A673 (cell line): ENCODE data around the gene THUMPD1.

Experiments
- CTCF ChIP-seq: fragments of 300-800, 200-600 bp; sonication (generic); conservative IDR thresholded peaks from 2 replicates; pipeline ENCODE4 v1.5.1; 2017; ENCODE audit warnings: low read depth, mild to moderate bottlenecking, antibody characterized with exemption, low read length, moderate library complexity, mixed read lengths
- EZH2 ChIP-seq: fragments of 200-600 bp; sonication (generic); IDR thresholded peaks from 2 replicates; pipeline ENCODE4 v1.6.1; 2017; ENCODE audit warnings: borderline replicate concordance, low read depth, mild to moderate bottlenecking, mixed read lengths, antibody characterized with exemption, low read length; ENCODE audit not compliant: poor library complexity, severe bottlenecking

- no peak for TF ChIP-seq EZH2
- no peak for TF ChIP-seq CTCF
These were observed 19.6 kb upstream of the THUMPD1 start for GRCh38 chr16:20761175-20761574.
